ENCODE data around the gene BATF. TPM values are rescaled to one million over a fixed set of nuclear protein-coding genes. Genes with fewer than 3 reads are reported as not detected.
A peak's percentile ranks its signal among the peaks of the same experiment; 100 is the strongest.

The BATF gene
- polyA plus RNA-seq, 1 of the 3 experiments (the other 2 are of a cell fraction) = not detected

DNA sequence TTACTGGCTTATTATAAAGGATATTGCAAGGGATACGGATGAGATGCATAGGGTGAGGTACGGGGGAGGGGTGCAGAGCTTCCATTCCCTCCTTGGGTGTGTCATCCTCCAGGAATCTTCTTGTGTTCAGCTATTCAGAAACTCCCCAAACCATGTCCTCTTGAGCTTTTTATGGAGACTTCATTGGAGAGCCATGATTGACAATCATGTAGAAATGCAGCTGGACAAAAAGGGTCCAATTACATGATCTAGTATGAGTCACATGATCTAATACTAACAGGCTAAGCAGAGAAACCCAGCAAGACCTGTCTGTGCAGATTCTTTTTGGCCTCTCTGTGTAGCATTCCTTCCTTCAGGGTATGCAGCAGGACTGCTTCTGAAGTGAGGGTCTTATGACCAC is 32.2 kb downstream of the BATF start:
- Histone ChIP-seq H3K36me3 (replicated peaks in 1 of 2; ENCODE audit: control insufficient read depth in 1 of 2, insufficient read depth in 2 of 2, low read length in 1 of 2) (no peaks in the 10 kb centered on the region), H3K4me2 (no peak overlapping the region), H3K4me3 (ENCODE audit: low read depth in 2 of 2, low read length in 1 of 2) (no peak overlapping the region), H3K9me2 (no peaks in the 10 kb centered on the region), H4K20me1 (ENCODE audit: insufficient read depth) (no peaks in the 10 kb centered on the region), H3K27me3 (ENCODE audit: insufficient read depth) (no peaks in the 10 kb centered on the region; the same call in 1 of the 2 replicates), H3K9ac (no peak overlapping the region), H2AFZ (ENCODE audit: low read depth) (no peak overlapping the region), H3K27ac (ENCODE audit: low read depth in 2 of 2, low read length in 1 of 2) (peak overlapping the region in 1 of 2 experiments; percentile 80; a peak in 2 of 4 replicates), H3K9me3 (no peaks in the 10 kb centered on the region), H3F3A (replicated peaks; ENCODE audit: insufficient read depth) (no peaks in the 10 kb centered on the region), H3K4me1 (ENCODE audit: control insufficient read depth in 1 of 2, insufficient read depth in 2 of 2, low read depth in 1 of 2, low read length in 1 of 2) (peaks cover 0 to 8% of the 10 kb centered on the region in 2 experiments; a peak in 2 of 4 replicates), H3K79me2 (ENCODE audit: insufficient read depth) (no peaks in the 10 kb centered on the region)
- CTCF ChIA-PET = interaction anchor here (0.9 to 2.3 kb wide), 4 partner anchors 9 to 247 kb away, joined by 3 to 16 read pairs (median 5); no protein-coding TSS in a partner anchor
- 0 out of 2 replicates have a peak, but pooled peaks have one; percentile 4 for TF ChIP-seq USF1 (IDR thresholded peaks at IDR 0.05; ENCODE audit: borderline replicate concordance, low read depth)
- no peak for TF ChIP-seq RFX5 (IDR thresholded peaks at IDR 0.05; ENCODE audit: low read length)
- WGBS (ENCODE audit: low lambda C conversion rate) = 7% methylated on average over 2 of the region's 2 CpGs
- POLR2A ChIA-PET = no interaction called here
- DNase-seq = no peak

GRCh38 chr14:75558440-75558839 is 36.2 kb downstream of the BATF start:
- H4K20me1 ChIP-seq (ENCODE audit: insufficient read depth) = no peaks in the 10 kb centered on the region
- no peak for DNase-seq
- POLR2A ChIA-PET = no interaction called here
- H3K36me3 ChIP-seq (replicated peaks in 1 of 2; ENCODE audit: control insufficient read depth in 1 of 2, insufficient read depth in 2 of 2, low read length in 1 of 2) = no peaks in the 10 kb centered on the region
- H3K9me3 ChIP-seq = no peaks in the 10 kb centered on the region
- no peaks in the 10 kb centered on the region for H3K9me2 ChIP-seq
- H3K79me2 ChIP-seq (ENCODE audit: insufficient read depth) = no peaks in the 10 kb centered on the region
- no peaks in the 10 kb centered on the region for H3F3A ChIP-seq (replicated peaks; ENCODE audit: insufficient read depth)
- H3K4me3 ChIP-seq (ENCODE audit: low read depth in 2 of 2, low read length in 1 of 2) = no peak overlapping the region
- peaks cover 5% of the 10 kb centered on the region; the same call in 1 of the 2 replicates for H3K27me3 ChIP-seq (ENCODE audit: insufficient read depth)
- H3K4me1 ChIP-seq (ENCODE audit: control insufficient read depth in 1 of 2, insufficient read depth in 2 of 2, low read depth in 1 of 2, low read length in 1 of 2) = peaks cover 0 to 16% of the 10 kb centered on the region in 2 experiments; a peak in 2 of 4 replicates
- H2AFZ ChIP-seq (ENCODE audit: low read depth) = no peak overlapping the region
- 52% methylated on average over 5 of the region's 5 CpGs for WGBS (ENCODE audit: low lambda C conversion rate)
- no peak overlapping the region for H3K27ac ChIP-seq (ENCODE audit: low read depth in 2 of 2, low read length in 1 of 2)
- CTCF ChIA-PET = no interaction called here
- H3K4me2 ChIP-seq = no peak overlapping the region
- H3K9ac ChIP-seq = no peak overlapping the region
- TF ChIP-seq FOXM1 (IDR thresholded peaks at IDR 0.05; ENCODE audit: low read depth) (no peak), ZBTB33 (IDR thresholded peaks at IDR 0.05; ENCODE audit: borderline replicate concordance, low read depth) (no peak), FOSL2 (IDR thresholded peaks at IDR 0.05; ENCODE audit: borderline replicate concordance, low read depth) (no peak), FOXJ3 (CRISPR knock-in tag; IDR thresholded peaks at IDR 0.05) (no peak), EZH2phosphoT487 (IDR thresholded peaks at IDR 0.05; ENCODE audit: borderline replicate concordance, low read depth) (no peak), REST (IDR thresholded peaks at IDR 0.05; ENCODE audit: low read depth, low read length) (no peak), MXI1 (IDR thresholded peaks at IDR 0.05; ENCODE audit: low read depth, low read length) (no peak), GABPA (IDR thresholded peaks at IDR 0.05; ENCODE audit: low read depth) (no peak), RCOR1 (IDR thresholded peaks at IDR 0.05; ENCODE audit: low read length) (no peak), RXRA (IDR thresholded peaks at IDR 0.05; ENCODE audit: borderline replicate concordance, low read depth) (no peak), EP300 (IDR thresholded peaks at IDR 0.05; ENCODE audit: borderline replicate concordance in 1 of 2, low read depth in 1 of 2, low read length in 1 of 2) (no peak), NFIC (IDR thresholded peaks at IDR 0.05; ENCODE audit: borderline replicate concordance) (no peak)
- TF ChIP-seq, protein P1, sequence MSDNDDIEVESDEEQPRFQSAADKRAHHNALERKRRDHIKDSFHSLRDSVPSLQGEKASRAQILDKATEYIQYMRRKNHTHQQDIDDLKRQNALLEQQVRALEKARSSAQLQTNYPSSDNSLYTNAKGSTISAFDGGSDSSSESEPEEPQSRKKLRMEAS (IDR thresholded peaks at IDR 0.05; ENCODE audit: low read depth) = no peak
- TF ChIP-seq, protein P2, sequence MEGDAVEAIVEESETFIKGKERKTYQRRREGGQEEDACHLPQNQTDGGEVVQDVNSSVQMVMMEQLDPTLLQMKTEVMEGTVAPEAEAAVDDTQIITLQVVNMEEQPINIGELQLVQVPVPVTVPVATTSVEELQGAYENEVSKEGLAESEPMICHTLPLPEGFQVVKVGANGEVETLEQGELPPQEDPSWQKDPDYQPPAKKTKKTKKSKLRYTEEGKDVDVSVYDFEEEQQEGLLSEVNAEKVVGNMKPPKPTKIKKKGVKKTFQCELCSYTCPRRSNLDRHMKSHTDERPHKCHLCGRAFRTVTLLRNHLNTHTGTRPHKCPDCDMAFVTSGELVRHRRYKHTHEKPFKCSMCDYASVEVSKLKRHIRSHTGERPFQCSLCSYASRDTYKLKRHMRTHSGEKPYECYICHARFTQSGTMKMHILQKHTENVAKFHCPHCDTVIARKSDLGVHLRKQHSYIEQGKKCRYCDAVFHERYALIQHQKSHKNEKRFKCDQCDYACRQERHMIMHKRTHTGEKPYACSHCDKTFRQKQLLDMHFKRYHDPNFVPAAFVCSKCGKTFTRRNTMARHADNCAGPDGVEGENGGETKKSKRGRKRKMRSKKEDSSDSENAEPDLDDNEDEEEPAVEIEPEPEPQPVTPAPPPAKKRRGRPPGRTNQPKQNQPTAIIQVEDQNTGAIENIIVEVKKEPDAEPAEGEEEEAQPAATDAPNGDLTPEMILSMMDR (IDR thresholded peaks at IDR 0.05) = no peak
